ENCODE results near the gene FAM83B.
"Not testable (repeated sequence)": the region's sequence is repeated elsewhere in the genome, so short reads cannot be mapped to it uniquely, and the experiment has no call there.

Gene FAM83B

DNA sequence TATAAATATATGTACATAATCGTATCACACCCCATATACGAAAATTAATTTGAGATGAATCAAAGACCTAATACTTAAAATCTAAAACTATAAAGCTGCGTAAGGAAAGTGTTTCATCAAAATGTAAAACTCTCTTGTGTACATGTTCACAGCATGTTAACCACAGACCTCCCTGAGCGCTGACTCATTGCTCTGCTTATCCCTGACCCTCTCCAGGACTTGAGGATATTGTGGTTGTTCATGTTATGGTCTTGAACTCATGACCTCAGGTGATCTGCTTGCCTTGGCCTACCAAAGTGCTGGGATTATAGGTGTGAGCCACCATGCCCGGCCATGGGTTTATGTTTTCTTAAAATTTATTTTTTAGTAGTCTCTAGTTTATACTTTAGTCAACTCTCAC, 14.2 kb downstream of the FAM83B start:
- DNase-seq, result no peak

DNA sequence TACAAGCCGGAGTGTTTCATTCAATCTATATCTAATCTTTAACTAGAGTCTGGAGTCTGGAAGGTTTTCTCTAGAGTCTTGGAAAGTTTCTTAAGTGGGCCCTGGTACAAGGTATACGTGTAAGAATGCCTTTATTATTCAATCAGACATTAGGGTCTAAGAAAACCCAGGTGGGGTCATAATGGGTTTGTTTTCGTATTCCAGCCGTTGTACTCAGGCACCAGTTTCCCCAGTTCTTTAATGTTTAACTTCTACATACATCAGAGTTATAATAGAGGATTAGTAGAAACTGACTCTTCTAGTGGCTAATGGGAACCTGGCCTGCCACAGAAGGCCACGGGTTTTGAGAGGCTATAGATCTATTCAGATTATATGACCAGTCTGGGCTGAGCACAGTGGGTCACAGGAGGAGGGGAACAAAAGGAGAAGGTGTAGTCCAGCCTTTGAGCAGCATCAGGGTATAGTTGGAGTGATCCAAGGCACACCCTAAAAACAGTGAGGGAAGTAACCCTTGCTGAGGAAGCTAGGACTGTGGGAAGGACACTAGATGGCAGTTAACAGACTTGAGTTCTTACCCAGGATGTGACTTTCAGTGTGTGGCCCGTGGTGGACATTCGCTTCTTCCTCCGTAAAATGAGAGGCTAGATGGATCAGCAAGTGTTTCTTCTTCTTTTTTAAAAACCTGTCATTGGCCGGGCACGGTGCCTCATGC, 15.5 kb downstream of the FAM83B start:
- DNase-seq, result no peak

DNA sequence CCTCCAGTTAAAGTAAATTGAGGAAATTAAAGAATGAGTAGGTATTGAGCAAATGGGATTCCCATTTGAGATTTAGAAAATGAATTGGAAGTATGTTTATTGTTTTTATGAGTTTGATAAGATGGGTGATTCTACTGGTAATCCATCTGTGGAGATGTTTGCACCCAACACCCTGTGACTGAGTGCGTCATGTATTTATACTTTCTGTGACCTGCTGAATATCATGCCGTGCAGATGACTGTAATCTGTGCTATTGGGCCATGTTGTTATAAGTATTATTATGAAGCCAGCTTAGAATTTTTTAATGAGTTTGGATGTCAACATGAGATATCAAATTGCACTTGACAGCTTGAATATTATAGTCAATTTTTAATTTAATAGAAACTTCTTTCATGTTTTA, 17.7 kb downstream of the FAM83B start:
- DNase-seq, result no peak

GRCh38 chr6:54865091-54865631, 18.6 kb downstream of the FAM83B start:
- no peak for DNase-seq

DNA sequence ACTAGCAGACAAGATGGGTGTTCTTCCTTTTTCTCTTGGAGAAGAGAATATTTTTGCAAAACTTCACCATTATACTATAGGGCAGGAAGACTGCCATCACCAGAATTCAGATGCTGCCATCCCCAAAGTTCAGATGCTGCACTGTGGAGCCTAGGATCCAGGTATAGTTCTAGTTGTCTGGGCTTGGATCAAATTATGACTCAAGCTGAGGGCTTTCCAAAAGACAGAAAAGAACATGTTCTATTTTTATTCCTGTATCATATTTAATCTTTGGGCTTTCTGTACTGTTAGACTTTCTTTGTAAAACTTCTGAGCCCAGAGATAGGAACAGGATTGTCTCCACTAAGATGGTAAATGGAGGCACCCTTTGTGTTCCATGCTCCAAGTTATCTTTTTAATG, 22.0 kb downstream of the FAM83B start:
- DNase-seq, result no peak

- no peak for DNase-seq
Observed at GRCh38 chr6:54873599-54873998, 27.0 kb downstream of the FAM83B start.

DNA sequence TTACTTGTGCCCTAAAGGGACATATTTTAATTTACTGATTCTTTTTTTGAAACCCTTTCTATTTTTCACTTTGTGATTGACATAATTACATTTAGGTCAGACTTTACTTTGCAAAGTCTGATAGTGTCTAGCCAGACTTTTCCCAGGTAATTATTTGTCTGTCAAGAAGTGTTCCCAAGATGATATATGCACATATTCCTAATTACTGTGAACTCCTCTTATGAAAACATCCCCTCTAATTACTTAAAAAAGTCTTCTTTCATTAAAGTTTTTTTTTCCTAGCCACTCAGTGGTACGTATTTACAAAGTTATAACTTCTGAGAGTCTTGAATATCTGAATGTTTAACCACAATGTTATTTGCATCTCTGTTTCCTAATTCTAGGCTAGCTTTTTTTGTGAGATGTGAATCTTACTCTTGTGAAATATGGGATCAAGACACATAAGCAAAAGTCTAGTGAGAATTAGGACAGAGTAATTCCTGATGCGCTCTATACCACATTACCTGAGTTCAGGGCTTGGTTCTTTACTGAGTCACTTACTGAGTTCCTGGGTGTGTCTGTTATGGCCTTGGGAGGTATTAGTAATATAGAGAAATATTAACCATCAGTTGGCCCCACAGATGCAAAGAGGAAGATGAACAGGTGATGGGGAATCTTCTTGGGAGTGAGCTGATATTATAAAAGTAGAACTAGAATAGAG, 27.9 kb downstream of the FAM83B start:
- no peak for DNase-seq

GRCh38 chr6:54875539-54875938, 29.0 kb downstream of the FAM83B start:
- no peak for DNase-seq

DNA sequence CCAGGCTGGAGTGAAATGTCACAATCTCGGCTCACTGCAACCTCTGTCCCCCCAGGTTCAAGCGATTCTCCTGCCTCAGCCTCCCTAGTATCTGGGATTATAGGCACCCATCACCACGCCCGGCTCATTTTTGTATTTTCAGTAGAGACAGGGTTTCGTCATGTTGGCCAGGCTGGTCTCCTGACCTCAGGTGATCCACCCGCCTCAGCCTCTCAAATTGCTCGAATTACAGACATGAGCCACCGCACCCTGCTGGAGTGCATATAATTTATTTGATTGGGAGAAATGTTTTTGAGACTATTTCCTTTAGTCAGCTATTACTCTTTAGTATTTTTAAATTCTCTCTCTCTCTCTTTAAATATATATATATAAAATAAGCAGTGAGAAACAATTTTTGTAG, 29.8 kb downstream of the FAM83B start:
- DNase-seq, result no peak

- no peak for DNase-seq
Observed at GRCh38 chr6:54876871-54877270, 30.3 kb downstream of the FAM83B start.

DNA sequence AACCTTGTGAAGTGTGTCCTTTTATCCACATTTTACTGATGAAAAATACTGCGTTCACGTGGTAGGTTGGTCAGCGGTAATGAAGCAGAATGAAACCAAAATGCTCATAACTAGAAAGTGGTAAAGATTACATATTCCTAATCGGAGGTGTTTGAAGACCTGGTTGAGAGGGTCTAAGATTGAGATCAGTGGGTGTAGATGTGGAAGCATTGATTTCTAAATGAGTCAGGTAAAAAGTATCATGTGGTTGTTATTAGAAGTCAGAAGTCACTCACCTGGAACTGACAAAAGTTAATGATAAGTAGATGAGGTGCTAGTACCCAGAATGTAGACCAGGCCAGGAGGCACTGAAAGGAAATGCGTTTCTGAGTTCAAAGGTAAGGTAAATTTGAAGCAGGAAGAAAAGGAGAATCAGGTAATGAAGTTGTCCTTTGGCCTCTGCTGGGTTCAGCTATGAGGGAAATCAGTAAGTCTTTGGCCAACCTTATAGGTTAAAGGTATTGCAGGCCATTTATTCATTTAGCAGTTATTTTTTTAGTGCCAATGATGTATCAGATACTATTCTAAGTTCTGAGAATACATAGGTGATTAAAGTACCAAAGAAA, 31.2 kb downstream of the FAM83B start:
- DNase-seq, result no peak

DNA sequence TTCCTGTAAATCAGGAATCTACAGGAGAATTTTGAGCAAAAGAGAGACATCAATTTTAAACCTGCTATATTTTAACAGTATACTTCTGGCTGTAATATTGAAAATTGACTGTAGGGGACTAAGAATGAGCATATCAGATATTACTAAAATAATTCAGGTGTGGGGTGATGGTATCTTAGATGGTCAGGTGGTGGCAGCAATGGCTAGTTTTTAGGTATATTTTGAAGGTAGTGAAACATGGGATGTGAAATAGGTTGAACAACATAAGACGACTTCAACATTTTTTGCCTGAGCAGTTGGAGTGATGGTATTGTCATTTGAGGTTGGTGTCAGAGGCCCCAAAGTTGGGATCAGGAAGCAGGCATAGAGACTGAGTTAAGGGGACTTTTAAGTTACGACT, 32.1 kb downstream of the FAM83B start:
- DNase-seq, result no peak

GRCh38 chr6:54879188-54879985, 32.8 kb downstream of the FAM83B start:
- no peak for DNase-seq

GRCh38 chr6:54881067-54881730, 34.6 kb downstream of the FAM83B start:
- DNase-seq, result no peak

- not testable (repeated sequence) for DNase-seq
Observed at GRCh38 chr6:54881891-54882290, 35.3 kb downstream of the FAM83B start.

GRCh38 chr6:54886932-54887584, 40.5 kb downstream of the FAM83B start:
- DNase-seq, result no peak

DNA sequence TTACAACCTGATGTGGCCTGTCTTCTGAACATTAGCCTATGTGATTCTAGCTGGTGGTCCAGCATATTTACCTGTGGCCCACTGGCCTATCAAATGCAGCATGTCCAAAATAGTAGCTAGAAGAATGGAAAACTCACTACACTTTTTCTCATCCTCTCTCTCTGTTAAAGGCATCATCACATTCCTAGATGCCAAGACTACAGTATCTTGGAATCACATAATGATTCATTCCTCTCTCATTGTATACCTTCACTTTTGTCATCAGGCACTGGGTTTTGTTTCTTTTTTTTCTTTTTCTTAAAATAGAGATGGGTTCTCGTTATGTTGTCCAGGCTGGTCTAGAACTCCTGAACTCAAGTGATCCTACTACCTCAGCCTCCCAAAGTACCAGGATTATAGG, 45.0 kb downstream of the FAM83B start:
- DNase-seq, result no peak

- no peak for DNase-seq
Observed at GRCh38 chr6:54892831-54893230, 46.3 kb downstream of the FAM83B start.

DNA sequence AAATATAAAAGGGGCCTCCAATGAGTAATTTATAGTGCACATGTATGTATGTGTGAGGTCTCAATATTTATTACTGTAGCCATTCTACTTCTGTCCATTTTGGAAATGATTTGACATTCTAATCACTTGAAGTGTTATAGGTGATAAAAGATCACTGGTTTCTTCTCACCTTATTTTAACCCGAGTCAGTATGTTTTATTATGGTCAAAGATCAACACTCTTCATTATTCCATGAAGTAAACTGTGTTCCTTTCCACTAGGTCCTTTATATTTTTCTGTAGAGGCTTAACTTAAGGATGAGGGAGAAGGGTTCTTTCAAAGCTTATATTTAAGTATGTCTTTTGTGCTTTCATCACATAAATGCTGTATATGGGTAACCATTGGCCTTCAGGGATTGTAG, 47.2 kb downstream of the FAM83B start:
- DNase-seq, result no peak

- DNase-seq, result no peak
Observed at GRCh38 chr6:54896302-54896701, 49.7 kb downstream of the FAM83B start.

- DNase-seq, result no peak
Observed at GRCh38 chr6:54897462-54898189, 51.1 kb downstream of the FAM83B start.

Data from NCI-H524 treated with DMSO at 0.1 percent for 48 hours (cell line).